Stimulated activated CD4-positive, alpha-beta T cell treated with anti-CD3 and anti-CD28 coated beads, Interleukin-1b, Interleukin-23, amount 100 ng/mL, for 1 hour (primary cell): ENCODE results near the gene OR6P1.

Source experiments
- DNase-seq, 2 donors: peaks; one replicate each; pipeline ENCODE4 v3.0.0-alpha.2; 2020; ENCODE audit warnings: low read depth in 2 of 2

The OR6P1 gene, protein sequence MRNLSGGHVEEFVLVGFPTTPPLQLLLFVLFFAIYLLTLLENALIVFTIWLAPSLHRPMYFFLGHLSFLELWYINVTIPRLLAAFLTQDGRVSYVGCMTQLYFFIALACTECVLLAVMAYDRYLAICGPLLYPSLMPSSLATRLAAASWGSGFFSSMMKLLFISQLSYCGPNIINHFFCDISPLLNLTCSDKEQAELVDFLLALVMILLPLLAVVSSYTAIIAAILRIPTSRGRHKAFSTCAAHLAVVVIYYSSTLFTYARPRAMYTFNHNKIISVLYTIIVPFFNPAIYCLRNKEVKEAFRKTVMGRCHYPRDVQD

DNA sequence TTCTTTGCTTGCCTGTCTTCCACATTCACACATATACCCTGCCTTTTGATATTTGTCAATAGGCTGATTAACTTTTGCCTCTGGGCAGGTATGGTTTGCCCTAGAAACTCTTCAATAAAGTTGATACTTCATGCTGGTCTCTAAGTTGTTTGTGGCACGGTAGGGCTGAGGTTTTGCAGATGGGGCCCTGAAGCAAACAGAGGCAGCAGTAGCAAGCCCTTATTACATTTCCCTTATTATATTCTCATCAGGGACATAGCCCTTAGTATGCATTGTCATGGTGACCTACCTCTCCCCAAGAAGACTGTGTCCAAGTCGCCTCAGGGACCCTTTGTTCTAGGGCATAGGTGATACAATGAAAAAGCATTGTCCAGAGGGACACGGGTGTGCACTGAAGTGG is at the start of gene OR6P1:
TSS of gene OR6P1 (minus strand) at position 101 of the 400 bp plus-strand sequence. CDS start 6,976 bp downstream, outside the sequence.
- no peak for DNase-seq

DNA sequence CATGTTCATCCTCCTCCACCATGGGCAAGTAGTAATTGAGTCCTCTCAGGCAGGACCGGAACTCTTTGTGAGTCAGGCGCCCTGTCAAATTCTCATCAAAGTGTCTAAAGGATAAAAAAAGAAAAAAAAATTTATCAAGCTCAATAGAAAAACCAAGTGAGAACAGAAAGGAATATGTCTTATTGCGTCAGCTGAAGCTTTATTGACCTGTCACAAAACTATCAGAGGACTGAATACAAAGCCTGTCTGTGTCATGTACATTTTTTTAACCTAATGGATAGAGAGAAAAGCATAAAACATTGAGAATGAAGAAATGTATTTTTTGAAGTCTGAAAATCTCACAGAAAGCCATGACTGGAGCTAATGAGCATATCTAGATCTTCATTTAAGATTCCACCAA is 43.4 kb upstream of the OR6P1 start:
- no peak for DNase-seq

DNA sequence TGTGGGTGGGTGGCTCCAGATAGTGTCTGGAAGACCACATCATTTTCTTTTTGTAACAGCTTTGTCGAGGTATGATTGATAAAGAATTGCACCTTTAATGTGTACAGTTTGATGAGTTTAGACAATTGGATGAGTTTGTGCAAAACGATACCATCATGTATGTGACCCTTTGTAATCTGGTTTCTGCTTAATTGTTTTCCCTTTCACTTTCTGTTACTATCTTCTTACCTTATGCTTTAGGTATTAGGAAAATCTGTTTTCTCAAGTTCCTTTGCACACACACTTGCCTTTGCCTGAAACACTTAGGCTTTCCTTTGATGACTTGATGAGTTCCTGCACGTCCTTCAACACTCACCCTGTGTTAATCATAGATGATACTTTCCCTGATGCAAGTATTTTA is 41.5 kb upstream of the OR6P1 start:
- DNase-seq, result no peak

DNA sequence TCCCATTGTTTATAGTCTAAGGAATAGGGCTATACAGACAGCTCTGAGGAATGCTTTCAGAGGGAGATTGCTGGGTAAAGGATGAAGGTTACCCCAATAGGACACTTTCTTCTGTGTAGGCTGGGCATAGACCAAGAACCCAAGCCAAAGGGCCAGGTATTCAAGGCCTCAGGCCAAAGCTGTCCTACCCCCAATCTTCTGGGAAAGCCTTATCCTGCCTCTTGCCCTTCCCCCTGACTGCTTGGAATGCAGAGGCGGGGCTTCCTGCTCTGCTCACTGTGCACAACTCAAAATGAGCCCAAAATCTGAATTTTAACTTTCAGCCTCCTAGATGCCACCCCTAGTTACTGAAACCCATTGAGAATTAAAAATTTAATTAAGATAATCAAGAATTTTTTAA is 36.9 kb upstream of the OR6P1 start:
- DNase-seq, result no peak

DNA sequence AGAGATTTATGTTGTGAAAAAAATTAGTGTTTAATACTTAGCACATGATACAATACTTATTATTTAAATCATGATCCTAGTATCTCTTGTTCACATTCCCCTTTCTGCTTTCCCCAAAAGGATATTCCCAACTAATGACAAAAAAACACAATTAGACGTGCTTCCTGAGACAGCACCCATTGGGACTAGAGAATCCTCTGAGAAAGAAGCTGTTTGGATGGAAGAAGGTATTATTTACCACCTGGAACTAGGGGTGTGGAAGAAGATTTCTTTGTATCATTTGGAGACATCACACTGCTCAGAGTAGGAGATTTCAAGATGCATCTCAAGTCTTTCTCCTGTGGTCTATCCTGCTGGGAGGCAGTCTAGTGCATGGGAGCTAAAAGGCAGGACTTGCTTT is 34.6 kb upstream of the OR6P1 start, which contains the start of gene OR10Z1:
TSS of gene OR10Z1 (plus strand) at position 301 of the 400 bp plus-strand sequence. CDS start 1,171 bp downstream, outside the sequence.
- no peak for DNase-seq

DNA sequence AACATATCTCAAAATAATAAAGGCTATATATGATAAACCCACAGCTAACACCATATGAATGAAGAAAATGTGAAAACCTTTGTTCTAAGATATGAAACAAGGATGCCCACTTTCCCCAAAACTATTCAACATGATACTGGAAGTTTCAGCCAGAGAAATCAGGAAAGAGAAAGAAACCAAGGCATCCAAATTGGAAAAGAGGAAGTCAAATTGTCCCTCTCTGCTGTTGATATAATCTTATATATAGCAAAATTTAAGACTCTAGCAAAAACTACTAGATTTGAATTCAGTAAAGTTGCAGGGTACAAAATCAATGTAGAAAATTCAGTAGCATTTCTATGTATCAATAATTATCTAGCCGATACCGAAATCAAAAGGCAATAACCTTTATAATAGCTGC is 30.4 kb upstream of the OR6P1 start:
- no peak for DNase-seq

DNA sequence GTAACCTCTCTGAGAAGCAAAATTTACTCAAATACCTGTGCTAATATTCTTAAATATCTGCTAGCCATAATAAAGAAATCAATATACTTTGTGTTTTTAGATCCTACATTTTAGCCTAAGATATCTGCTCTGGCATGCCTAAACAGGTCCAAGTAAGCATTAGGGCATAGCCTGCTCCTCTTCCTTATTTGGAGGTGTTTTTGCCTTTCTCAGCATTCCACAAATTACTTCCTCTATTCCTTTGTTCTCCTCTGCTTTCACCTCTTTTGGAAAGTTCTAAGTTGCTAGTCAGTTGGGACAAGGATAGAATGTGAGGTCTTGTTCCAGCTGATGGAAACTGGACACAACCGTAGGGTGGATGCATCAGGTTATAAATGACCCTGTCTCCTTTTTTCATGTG is 16.6 kb upstream of the OR6P1 start:
- no peak for DNase-seq

DNA sequence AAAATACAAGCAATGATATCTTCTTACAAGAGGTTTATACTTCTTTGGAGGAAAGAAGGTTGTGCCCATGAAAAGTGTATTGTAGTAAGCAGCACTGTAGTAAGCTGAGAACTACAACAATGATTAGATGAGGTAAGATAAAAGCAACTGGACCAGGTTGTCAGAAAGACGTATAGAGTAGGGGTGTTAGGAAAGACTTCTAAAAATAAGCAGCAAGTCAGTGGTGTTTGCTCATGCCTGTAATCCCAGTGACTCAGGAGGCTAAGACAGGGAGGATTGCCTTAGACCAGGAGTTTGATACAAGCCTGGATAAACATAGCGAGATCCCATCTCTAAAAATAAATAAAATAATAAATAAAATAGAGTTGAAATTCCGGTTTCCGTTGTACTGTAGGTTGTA is 13.6 kb upstream of the OR6P1 start:
- DNase-seq, result no peak

DNA sequence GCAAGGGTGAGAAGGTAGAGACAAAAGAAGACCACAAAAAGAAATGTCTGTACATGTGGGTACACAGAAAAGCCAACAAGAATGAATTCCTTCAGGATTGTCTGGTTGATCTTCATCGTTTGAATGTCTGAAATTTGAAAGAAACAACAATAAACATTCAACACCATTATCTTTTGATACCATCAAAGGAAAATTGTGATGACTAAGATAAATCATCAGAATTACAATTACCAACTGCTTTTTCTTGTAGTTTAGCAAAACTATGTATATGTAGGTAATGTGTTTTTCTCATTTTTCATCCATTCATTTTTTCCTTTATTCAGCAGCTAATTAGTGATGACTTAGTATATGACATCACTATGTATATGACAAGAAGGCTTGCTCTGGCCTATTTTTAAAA is 9.4 kb upstream of the OR6P1 start, which contains the start of gene OR10X1:
TSS of gene OR10X1 (minus strand) at position 167 of the 400 bp plus-strand sequence. CDS start at position 167, 0 bp downstream.
- DNase-seq, result no peak

DNA sequence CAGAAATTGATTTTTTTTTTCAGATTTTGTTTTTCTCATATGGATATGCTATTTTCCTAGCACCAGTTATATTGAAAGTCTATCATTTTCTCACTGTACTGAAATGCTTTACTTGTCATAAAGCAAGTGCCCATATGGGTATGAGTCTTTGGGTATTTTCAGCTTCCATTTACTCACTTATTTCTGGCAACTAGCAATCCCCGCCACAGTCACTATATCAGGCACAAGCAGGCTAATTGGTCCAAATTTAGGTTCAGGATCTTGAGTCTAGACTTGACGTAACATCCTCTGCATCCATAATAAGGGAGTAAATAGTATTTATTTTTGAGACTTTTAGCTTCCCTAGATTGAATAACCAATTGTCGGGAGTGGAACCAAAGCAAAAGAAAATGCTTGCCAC is 7.2 kb upstream of the OR6P1 start:
- no peak for DNase-seq

DNA sequence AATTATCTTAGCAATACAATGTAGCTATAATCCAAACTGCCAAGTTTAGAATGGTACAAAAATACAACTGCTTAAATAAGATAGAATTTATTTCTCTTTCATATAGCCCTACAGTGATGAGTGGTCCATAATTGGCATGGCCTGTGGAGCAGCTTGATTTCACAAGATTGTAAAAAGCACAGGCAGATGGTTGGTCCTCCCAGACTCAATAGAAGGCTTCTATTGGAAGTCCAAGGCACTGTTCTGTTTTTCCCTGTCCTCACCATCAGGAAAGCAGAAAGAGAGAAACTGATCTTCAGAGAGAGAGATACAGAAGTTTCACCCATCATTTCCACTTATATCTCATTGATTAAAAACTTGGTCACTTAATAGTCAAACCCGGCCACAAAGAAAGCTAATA is 1.8 kb upstream of the OR6P1 start:
- DNase-seq, result no peak

DNA sequence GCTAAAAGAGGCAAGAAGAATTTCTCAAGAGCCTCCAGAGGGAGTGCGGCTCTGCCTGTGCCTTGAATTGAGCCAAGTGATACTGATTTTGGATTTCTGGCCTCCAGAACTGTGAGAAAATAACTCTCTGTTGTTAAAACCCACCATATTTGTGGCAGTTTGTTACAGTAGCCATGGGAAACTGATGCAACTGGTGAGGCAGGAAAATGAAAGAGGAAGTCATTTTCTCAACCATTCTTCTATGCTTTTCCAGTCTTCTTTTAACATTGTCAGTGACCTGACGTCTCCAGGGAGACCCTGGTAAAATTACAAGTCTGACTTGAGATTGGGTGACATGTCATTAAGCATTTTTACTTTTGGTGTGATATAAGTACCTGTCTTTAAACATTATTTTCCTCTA is 5.8 kb downstream of the OR6P1 start:
- DNase-seq, result no peak

DNA sequence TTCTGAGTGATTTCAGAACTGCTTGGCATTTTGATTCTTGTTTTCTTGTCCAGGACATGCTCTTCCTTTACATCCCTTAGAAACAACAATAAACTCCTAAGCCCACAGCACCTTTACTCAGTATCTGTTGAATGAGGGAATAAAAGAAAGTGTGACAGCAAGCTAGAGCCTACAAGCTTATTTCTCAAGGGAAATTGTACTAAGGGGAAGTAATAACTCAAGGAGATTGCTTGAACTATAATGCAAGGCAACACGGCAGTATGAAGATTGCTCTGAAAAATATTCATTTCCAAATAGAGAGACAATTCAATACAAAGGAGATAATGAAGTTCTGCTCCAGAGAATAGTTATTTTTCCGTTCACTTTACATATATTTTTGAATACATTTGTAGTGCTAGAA is 6.5 kb downstream of the OR6P1 start:
- DNase-seq, result no peak

DNA sequence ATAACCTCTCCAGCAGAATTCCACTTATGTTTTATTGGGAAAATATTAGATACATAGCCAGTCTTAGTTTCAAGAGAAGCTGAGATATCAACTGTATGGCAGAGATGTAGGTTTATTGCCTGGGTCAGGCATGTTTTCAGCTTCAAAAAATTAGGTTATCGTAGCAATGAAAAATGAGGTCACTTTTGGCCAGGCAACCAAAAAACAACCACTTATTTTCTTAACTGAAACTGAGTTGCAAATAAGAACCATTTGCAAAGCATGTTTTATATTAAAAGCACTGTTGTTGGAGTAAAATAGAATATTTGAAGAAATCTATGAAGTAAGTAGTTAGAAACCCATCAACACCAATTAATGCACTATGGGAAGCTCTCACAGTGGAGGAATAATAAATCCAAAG is 10.7 kb downstream of the OR6P1 start:
- no peak for DNase-seq

DNA sequence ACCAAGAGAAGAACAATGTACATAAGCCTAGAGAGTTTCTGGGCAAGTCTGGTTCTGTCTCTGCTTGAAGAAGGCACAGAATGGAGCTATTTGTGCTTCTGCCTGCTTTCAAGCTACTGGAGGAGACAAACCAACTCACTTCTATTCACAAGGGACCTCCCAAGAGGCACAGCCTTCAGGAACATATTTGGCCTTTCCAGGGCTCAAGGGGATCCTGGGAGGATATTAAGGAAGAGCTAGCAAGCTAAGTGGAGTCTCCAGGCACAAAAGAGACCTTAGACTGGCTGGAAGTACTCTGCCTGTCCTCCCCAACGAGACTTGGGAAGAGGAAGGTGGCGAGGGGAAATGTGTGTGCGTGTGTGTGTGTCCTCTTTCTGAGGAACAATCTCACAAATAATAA is 16.0 kb downstream of the OR6P1 start, which contains the start of gene OR6Y1:
TSS of gene OR6Y1 (minus strand) at position 54 of the 400 bp plus-strand sequence. CDS start 6,300 bp downstream, outside the sequence.
- no peak for DNase-seq

DNA sequence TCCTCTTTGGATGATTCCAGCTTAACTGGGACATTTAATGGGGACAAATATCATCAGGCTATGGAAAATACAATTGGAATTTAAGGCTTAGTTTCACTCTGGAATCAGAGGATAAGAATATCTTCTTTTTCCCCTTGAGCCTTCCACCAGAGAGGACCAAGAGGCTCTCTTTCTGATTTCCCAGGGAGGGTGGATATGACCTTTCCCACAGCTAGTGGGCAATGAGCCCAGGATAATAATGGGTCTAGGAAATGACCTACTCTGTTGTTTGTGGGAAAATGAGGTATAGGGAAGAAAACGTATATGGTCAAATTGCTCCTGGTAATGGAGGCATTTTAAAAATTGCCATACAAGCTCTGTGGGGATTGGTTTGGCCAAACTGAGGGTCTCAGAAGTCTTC is 18.1 kb downstream of the OR6P1 start:
- no peak for DNase-seq

DNA sequence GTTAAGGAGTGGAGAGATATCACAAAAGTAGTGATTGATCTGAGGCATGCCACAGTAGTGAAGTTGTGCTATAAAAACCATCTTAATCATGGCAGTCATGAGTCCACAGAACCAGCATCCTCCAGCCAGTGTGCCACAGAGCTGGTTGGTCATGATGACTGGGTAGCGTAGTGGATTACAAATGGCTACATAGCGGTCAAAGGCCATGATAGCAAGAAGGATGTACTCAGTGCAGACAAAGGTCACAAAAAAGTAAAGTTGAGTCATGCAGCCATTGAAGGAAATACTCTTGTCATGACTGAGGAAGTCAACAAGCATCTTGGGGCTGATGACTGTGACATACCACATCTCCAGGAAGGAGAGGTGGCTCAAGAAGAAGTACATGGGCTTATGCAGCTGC is 22.8 kb downstream of the OR6P1 start:
- no peak for DNase-seq

DNA sequence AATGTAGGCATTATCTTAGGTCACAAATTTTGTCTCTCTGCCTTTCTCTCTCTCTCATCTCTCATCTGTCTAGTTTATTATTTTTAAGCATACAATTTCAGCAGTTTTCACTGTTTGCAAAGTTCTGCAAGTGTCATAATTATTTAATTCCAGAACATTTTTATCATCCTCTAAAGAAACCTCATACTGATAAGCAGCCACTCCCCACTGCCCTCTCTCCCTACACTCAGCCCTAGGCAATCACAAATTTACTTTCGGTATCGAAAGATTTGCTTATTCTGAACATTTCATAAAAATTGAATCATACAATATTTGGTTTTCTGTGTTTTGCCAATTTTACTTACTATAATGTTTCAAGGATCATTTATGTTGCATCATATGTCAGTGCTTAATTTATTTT is 32.8 kb downstream of the OR6P1 start:
- DNase-seq, result no peak

DNA sequence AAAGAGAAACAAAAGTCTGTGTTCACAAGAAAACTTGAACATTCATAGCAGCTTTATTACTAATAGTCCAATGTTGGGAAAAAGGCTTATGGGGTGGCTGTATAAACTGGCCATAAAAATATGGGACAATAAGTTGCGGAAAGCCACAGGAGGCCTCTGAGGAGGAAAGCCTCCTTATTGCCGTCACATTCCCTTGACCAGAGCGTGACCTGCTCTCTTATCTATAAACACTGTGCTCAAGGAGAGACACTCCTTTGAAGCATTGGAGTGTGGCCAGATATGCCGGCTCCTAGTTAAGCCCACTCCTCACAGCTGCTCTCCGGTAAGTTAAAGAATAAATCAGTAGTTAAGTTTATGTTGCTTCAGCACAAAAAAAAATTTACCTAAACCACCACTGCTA is 35.9 kb downstream of the OR6P1 start:
- DNase-seq, result no peak

DNA sequence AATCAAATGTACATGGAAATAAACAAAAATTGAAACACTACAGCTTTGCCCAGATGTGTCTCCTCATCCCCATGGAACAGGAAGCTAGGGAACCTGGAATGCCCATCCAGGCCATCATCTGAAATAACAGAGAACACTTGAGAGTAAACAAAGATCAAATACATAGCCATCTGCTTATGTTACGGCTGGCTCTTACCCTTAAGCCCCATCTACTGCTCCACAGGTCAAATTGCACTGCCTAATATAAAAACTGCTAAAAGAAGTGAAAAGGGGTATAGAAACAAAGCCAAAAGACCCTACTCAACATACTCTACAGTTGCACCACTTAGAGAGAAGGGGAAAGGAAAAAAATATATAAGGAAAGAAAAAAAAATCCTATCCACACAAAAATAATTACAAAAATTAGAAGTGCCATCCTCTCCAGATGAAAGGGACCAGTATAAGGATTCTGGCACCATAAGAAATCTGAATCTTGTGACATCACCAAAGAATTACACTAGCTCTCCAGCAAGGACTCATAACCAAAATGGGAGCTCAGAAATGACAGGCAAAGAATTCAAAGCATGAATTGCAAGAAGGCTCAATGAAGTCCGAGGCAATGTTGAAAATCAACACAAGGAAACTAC is 43.1 kb downstream of the OR6P1 start:
- DNase-seq, result no peak

DNA sequence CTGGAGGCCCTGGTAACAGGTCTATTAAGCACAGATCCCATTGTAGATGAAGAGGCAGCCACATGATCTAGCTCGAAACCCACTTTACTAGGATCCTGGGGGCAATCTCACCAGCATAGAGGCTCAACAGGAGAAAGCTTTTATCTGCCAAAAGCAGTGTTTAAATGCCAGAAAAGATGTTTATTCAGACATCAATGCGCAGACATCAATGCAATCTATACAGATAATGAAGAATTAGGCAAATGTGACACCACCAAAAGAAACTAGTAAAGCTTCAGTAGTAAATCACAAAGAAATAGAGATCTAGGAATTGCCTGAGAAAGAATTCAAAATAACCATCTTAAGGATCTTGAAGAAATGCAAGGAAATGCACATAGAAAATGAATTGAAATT is 48.7 kb downstream of the OR6P1 start:
- no peak for DNase-seq

DNA sequence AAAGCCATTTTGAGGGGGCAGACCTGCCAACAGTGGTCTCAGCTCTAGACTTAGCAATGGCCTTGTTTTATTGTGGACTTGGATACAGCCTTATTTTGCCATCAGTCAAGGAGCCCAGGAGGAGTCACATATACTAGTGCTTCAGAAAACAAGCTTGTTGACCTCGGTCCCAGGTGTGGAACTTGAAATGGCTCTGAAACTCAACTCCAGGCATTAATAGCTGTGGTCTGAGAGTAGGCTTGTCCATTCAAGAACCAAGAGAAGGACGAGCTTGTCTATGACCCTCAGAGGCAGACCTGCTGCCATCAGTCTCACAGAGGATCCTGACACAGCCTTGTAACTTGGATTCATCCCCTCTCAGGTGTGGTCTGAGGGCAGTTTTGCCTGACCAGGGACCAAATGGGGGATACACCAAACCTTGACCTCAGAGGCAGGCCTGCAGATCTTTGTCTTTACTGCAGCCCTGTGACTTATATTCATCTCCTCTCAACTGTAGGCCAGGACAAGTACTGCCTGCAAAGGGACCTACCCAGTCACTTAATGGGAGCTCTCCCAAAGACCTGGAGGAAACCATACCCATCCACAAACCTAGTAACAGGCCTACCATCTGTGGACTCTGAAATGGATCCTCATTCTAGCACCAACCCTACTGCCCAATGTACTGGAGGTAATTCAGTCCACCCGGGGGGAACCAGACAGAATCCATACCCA is 49.3 kb downstream of the OR6P1 start:
- DNase-seq, result no peak

DNA sequence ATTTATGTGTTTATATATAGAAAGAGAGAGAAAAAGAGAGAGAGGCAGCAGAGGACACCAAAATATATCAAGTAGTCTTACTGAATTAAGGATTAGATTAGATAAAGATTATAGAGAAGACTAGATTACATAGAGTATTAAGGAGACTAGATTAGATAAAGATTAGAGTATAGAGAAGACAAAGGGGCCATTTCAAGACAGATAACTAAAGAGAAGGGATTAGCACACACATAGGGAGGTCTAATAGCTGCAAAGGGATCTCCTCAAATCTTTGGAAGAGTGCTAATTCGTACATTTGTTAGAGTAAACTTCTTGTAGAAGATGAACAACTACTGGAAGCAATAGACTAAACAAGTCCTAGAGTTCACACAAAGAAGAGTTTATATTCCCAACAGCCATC is 50.4 kb downstream of the OR6P1 start:
- no peak for DNase-seq
